WERI-Rb-1 (cell line): ENCODE data around the gene NSMCE1.
"Not testable (repeated sequence)": the region's sequence is repeated elsewhere in the genome, so short reads cannot be mapped to it uniquely, and the experiment has no call there.

Experiments used
- DNase-seq: peaks from one replicate; pipeline ENCODE4 v3.0.0-alpha.2; 2020
- H3K27ac ChIP-seq: fragments of 250-450 bp; sonication (Bioruptor Pico); 2 replicates; pipeline ENCODE4 v1.5.1; 2020; ENCODE audit warnings: mild to moderate bottlenecking, moderate library complexity
- H3K27me3 ChIP-seq: fragments of 250-450 bp; sonication (Bioruptor Pico); 2 replicates; pipeline ENCODE4 v1.5.1; 2021; ENCODE audit warnings: mild to moderate bottlenecking, low read depth, moderate library complexity; ENCODE audit not compliant: insufficient read depth, severe bottlenecking
- H3K36me3 ChIP-seq: fragments of 250-450 bp; sonication (Bioruptor Pico); 2 replicates; pipeline ENCODE4 v1.5.1; 2020; ENCODE audit warnings: mild to moderate bottlenecking, moderate library complexity
- H3K4me3 ChIP-seq: 2 replicates; pipeline ENCODE4 v1.5.1; 2011; ENCODE audit warnings: low read depth, mild to moderate bottlenecking, control low read depth, low read length
- H3K9me3 ChIP-seq: fragments of 250-450 bp; sonication (Bioruptor Pico); 2 replicates; pipeline ENCODE4 v1.5.1; 2021; ENCODE audit warnings: mild to moderate bottlenecking, moderate library complexity; ENCODE audit not compliant: severe bottlenecking
- TF ChIP-seq, protein P1 (sequence below): IDR thresholded peaks from 2 replicates; pipeline ENCODE4 v1.5.1; 2011; ENCODE audit warnings: low read depth, mild to moderate bottlenecking, control low read depth, inconsistent platforms, low read length

The NSMCE1 gene

DNA sequence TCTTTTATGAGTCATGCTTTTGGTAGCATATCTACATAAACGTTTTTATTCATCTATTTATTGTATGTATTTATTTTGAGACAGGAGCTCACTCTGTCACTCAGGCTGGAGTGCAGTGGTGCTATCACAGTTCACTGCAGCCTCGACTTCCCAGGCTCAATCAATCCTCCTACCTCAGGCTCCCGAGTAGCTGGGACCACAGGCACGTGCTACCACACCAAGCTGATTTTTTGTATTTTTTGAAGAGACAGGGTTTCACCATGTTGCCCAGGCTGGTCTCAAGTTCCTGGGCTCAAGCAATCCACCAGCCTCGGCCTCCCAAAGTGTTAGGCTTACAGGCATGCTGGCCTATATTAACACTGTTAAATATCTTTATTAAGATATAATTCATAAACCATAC is 24.8 kb upstream of the NSMCE1 start:
- Histone ChIP-seq H3K36me3 (no peaks in the 10 kb centered on the region), H3K9me3 (no peaks in the 10 kb centered on the region), H3K4me3 (no peak overlapping the region), H3K27ac (no peak overlapping the region), H3K27me3 (no peaks in the 10 kb centered on the region)
- no peak for DNase-seq
- TF ChIP-seq, protein P1, sequence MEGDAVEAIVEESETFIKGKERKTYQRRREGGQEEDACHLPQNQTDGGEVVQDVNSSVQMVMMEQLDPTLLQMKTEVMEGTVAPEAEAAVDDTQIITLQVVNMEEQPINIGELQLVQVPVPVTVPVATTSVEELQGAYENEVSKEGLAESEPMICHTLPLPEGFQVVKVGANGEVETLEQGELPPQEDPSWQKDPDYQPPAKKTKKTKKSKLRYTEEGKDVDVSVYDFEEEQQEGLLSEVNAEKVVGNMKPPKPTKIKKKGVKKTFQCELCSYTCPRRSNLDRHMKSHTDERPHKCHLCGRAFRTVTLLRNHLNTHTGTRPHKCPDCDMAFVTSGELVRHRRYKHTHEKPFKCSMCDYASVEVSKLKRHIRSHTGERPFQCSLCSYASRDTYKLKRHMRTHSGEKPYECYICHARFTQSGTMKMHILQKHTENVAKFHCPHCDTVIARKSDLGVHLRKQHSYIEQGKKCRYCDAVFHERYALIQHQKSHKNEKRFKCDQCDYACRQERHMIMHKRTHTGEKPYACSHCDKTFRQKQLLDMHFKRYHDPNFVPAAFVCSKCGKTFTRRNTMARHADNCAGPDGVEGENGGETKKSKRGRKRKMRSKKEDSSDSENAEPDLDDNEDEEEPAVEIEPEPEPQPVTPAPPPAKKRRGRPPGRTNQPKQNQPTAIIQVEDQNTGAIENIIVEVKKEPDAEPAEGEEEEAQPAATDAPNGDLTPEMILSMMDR = no peak

DNA sequence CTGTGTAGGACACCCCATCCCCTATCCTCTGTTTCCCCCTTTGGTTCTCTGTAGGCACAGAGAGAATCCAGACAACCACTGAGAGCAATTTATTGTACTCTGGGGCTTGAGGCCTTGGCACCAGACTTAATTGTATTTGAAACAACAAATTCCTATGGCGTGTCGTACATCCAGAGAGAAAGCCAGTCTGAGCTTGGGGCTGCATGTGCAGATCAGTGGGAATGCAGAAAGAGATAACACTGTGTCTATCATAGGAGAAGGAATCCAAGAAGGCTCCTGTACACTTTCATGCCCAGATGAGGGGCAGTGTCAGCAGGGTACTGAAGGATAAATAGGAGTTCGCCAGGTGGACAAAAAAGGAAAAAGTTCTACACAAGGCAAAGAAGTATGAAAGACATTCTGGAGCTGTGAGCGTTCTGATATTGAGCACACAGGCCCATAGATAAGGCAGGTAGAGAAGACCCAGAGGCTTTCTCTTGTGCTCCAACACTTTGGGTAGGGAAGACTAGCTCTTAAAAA is 23.2 kb upstream of the NSMCE1 start:
- Histone ChIP-seq H3K27ac (no peak overlapping the region), H3K9me3 (no peaks in the 10 kb centered on the region), H3K36me3 (no peaks in the 10 kb centered on the region), H3K27me3 (no peaks in the 10 kb centered on the region), H3K4me3 (no peak overlapping the region)
- TF ChIP-seq, protein P1 = no peak
- DNase-seq = no peak

DNA sequence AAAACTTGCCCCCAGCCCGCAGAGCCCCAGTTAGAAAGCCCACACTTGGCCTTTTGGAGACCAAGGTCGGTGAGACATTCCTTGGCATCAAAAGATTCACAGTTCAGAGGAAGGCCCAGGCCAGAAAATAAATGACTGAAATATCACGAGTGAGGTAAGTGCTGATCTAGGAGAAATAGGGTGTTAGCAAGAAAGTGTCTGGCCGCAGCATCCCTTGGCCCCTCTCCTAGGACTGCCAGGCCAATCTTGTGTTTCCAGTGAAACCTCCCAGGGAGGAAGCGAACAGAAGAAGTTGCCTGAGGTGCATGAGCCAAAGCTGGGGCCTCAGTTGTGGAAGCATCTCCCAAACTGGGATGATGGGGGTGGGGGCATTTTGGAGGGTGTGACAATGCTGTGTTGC is 22.5 kb upstream of the NSMCE1 start:
- TF ChIP-seq, protein P1 = no peak
- no peak for DNase-seq
- Histone ChIP-seq H3K27me3 (no peaks in the 10 kb centered on the region), H3K4me3 (no peak overlapping the region), H3K27ac (no peak overlapping the region), H3K9me3 (no peaks in the 10 kb centered on the region), H3K36me3 (no peaks in the 10 kb centered on the region)

DNA sequence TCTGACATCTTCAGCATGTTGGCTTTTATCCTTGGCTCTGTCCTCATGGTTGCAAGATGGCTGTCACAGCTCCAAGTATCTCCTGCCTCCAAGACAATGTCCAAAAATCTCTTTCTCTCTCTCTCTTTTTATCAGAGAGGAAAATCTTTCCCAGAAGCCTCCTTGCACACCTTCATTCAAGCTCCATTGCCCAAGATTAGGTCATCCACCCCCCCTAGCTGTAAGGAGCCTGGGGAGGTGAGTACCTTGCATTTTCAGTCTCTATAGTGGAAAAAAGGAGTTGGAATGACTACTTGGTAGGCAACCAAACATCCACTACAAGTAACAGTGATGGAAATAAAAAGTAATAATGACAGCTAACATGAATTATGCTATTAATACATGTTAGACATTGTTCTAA is 22.0 kb upstream of the NSMCE1 start:
- no peaks in the 10 kb centered on the region for H3K36me3 ChIP-seq
- H3K4me3 ChIP-seq = no peak overlapping the region
- TF ChIP-seq, protein P1 = no peak
- no peaks in the 10 kb centered on the region for H3K9me3 ChIP-seq
- H3K27ac ChIP-seq = no peak overlapping the region
- no peaks in the 10 kb centered on the region for H3K27me3 ChIP-seq
- no peak for DNase-seq

DNA sequence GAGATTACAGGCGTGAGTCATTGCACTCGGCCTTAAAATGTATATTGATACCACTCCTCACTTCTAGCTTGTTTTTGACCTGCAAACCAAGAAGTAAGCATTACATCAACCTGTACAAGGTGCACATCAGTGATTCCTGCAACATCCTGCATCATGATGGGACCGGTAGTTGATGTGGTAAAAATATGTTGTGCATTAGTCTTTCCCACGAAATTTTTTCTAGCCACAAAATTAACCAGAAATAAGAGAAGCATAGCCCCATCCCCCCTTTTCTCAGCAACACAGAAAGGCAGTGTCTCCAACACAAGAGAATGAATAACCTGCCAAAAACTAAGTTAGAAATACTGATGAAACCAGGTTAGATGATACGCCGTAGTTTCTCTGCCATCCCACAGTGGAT is 21.1 kb upstream of the NSMCE1 start:
- no peak overlapping the region for H3K27ac ChIP-seq
- no peak overlapping the region for H3K4me3 ChIP-seq
- DNase-seq = no peak
- no peaks in the 10 kb centered on the region for H3K36me3 ChIP-seq
- H3K9me3 ChIP-seq = no peaks in the 10 kb centered on the region
- TF ChIP-seq, protein P1 = no peak
- H3K27me3 ChIP-seq = no peaks in the 10 kb centered on the region

DNA sequence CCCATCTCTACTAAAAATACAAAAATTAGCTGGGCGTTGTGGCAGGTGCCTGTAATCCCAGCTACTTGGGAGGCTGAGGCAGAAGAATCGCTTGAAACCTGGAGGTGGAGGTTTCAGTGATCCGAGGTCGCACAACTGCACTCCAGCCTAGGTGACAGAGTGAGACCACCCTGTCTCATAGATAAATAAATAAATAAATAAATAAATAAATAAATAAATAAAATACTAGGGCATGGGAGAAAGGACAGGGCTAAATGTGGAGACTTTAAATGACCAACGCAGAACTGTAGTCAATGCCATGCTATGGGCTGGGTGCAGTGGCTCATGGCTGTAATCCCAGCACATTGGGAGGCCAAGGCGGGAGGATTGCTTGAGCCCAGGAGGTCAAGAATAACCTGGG is 19.7 kb upstream of the NSMCE1 start:
- not testable (repeated sequence) for H3K4me3 ChIP-seq, H3K9me3 ChIP-seq, H3K27ac ChIP-seq, H3K27me3 ChIP-seq, DNase-seq, H3K36me3 ChIP-seq
